K562 (cell line): Measurements from ENCODE around the gene AGAP1. TPM values are rescaled to one million over a fixed set of nuclear protein-coding genes. Genes with fewer than 3 reads are reported as not detected.

Experiments
- ATAC-seq: fragments of 200-7000 bp; cut with Tn5 transposase; 3 replicates; pipeline ENCODE4 v1.9.1; 2020; ENCODE audit warnings: moderate library complexity
- BruUV-seq: library from RNA; stranded (reverse); fragments of 400-500 nt; replicated peaks from 2 replicates; lab custom pipeline; 2021; lab: Mats Ljungman, UMichigan
- CTCF ChIA-PET: fragments of 300-600 bp; formaldehyde crosslinking; extraction: SDS; loops from one replicate; lab custom pipeline; 2021; ENCODE audit warnings: low intra/inter-chr PET ratio; lab: Yijun Ruan, JAX
- POLR2A ChIA-PET: fragments of 300-600, 350-650 bp; sonication (Branson Sonifier 250); formaldehyde crosslinking; extraction: SDS; loops from one replicate; lab custom pipeline; 2021; ENCODE audit warnings: antibody characterized with exemption, inconsistent platforms; lab: Yijun Ruan, JAX
- DNase-seq, 4 experiments: peaks; one replicate each; pipeline versions ENCODE4 v3.0.0 to v3.0.0-alpha.2; 2011 to 2018; ENCODE audit warnings: low spot score in 3 of 4, mixed read lengths in 3 of 4; ENCODE audit errors: extremely low read depth in 1 of 4
- FAIRE-seq: peaks from 2 replicates; lab custom pipeline; 2011; peaks lifted over from hg19 to GRCh38; lab: Jason Lieb, UNC
- H2AFZ ChIP-seq: 2 replicates; pipeline ENCODE4 v1.6.0; 2011; ENCODE audit warnings: low read depth, low read length, control low read depth, inconsistent platforms
- H3K27ac ChIP-seq: fragments of 200-600 bp; 3 replicates; pipeline ENCODE4 v1.8.0; 2011; ENCODE audit warnings: low read depth, mild to moderate bottlenecking, control low read depth, inconsistent platforms, low read length, moderate library complexity, mixed read lengths; ENCODE audit errors: extremely low read depth
- H3K27me3 ChIP-seq, 2 experiments: fragments of 300-600 bp in 1 of 2; 2 replicates in 1 of 2; 3 replicates in 1 of 2; pipeline versions ENCODE4 v1.6.0 to v1.8.0; 2011; ENCODE audit warnings: inconsistent platforms in 2 of 2, low read length in 2 of 2, mild to moderate bottlenecking in 1 of 2, mixed read lengths in 1 of 2, moderate library complexity in 1 of 2; ENCODE audit not compliant: control insufficient read depth in 2 of 2, insufficient read depth in 2 of 2
- H3K36me3 ChIP-seq: fragments of 300-600 bp; 3 replicates; pipeline ENCODE4 v1.8.0; 2011; ENCODE audit warnings: mild to moderate bottlenecking, low read length, inconsistent platforms; ENCODE audit not compliant: control insufficient read depth, insufficient read depth
- H3K4me1 ChIP-seq, 2 experiments: fragments of 200-600 bp in 1 of 2; replicated peaks in 1 of 2; 2 replicates in 1 of 2; 3 replicates in 1 of 2; pipeline versions ENCODE4 v1.5.1 to v1.8.0; 2011; ENCODE audit warnings: inconsistent platforms in 2 of 2, low read length in 2 of 2, mild to moderate bottlenecking in 1 of 2, mixed read lengths in 1 of 2, moderate library complexity in 1 of 2; ENCODE audit not compliant: control insufficient read depth in 2 of 2, insufficient read depth in 2 of 2
- H3K4me2 ChIP-seq: 2 replicates; pipeline ENCODE4 v1.6.1; 2011; ENCODE audit warnings: low read length, control low read depth, inconsistent platforms, mixed read lengths; ENCODE audit not compliant: insufficient read depth
- H3K4me3 ChIP-seq: fragments of 200-600 bp; sonication (generic), shearing (Covaris generic); 2 replicates; pipeline ENCODE4 v1.5.1; 2016; ENCODE audit warnings: control low read depth, inconsistent platforms
- H3K79me2 ChIP-seq: fragments of 200-600 bp; 3 replicates; pipeline ENCODE4 v1.8.0; 2011; ENCODE audit warnings: low read length, inconsistent platforms; ENCODE audit not compliant: control insufficient read depth, insufficient read depth
- H3K9ac ChIP-seq, 2 experiments: 2 replicates each; pipeline versions ENCODE4 v1.6.0 to v1.6.1; 2011; ENCODE audit warnings: low read depth in 2 of 2, low read length in 2 of 2, control low read depth in 1 of 2, inconsistent platforms in 1 of 2, mild to moderate bottlenecking in 1 of 2, mixed read lengths in 1 of 2; ENCODE audit not compliant: insufficient read depth in 1 of 2
- H3K9me1 ChIP-seq: one replicate; pipeline ENCODE4 v1.6.0; 2011; ENCODE audit warnings: inconsistent platforms, mild to moderate bottlenecking, low read length, moderate library complexity; ENCODE audit not compliant: control insufficient read depth, insufficient read depth
- H3K9me3 ChIP-seq: replicated peaks from 2 replicates; pipeline ENCODE4 v1.5.1; 2011; ENCODE audit warnings: low read depth, low read length, inconsistent platforms; ENCODE audit not compliant: control insufficient read depth, insufficient read depth
- H4K20me1 ChIP-seq: replicated peaks from 2 replicates; pipeline ENCODE4 v1.6.1; 2011; ENCODE audit warnings: low read length, inconsistent platforms, mixed read lengths; ENCODE audit not compliant: control insufficient read depth, insufficient read depth
- NONO ChIP-seq, 2 experiments: fragments of 200-400 bp in 1 of 2; fragments of 450-650 bp in 1 of 2; formaldehyde crosslinking in 1 of 2; IDR thresholded peaks; 2 replicates each; pipeline ENCODE4 v1.6.1; 2017; ENCODE audit warnings: low read depth in 2 of 2, mild to moderate bottlenecking in 2 of 2, moderate library complexity in 2 of 2, low read length in 1 of 2
- OTX1 ChIP-seq: fragments of 450-650 bp; formaldehyde crosslinking; IDR thresholded peaks from 2 replicates; pipeline ENCODE4 v1.4.0; 2022; ENCODE audit warnings: mild to moderate bottlenecking
- PHF8 ChIP-seq: fragments of 200-600 bp; sonication (generic); IDR thresholded peaks from 2 replicates; pipeline ENCODE4 v1.6.1; 2012; ENCODE audit warnings: mixed run types, mild to moderate bottlenecking, inconsistent platforms, low read length, moderate library complexity, borderline replicate concordance
- SIRT6 ChIP-seq: IDR thresholded peaks from one replicate; pipeline ENCODE4 v1.6.1; 2012; ENCODE audit warnings: low read depth, mild to moderate bottlenecking, control low read depth, inconsistent platforms, low read length, moderate library complexity
- SMARCE1 ChIP-seq: fragments of 450-650 bp; IDR thresholded peaks from 2 replicates; pipeline ENCODE4 v1.7.1; 2016; ENCODE audit warnings: mild to moderate bottlenecking
- STAG1 ChIP-seq: sonication (generic); formaldehyde crosslinking; IDR thresholded peaks from 2 replicates; pipeline ENCODE4 v1.5.0; 2020; ENCODE audit warnings: missing genetic modification reagents, borderline replicate concordance
- TARDBP ChIP-seq: fragments of 450-650 bp; IDR thresholded peaks from 2 replicates; pipeline ENCODE4 v1.6.1; 2016
- TBP ChIP-seq: optimal IDR thresholded peaks from 2 replicates; pipeline ENCODE3; 2011; ENCODE audit warnings: low read depth, low read length, improper control_type of control experiment
- ZNF124 ChIP-seq: sonication (generic); formaldehyde crosslinking; IDR thresholded peaks from 2 replicates; pipeline ENCODE4 v1.8.1; 2022; ENCODE audit warnings: missing genetic modification reagents
- ZNF174 ChIP-seq: fragments of 250-450 bp; sonication (Bioruptor Pico); IDR thresholded peaks from 2 replicates; pipeline ENCODE4 v1.4.0; 2020; ENCODE audit warnings: mild to moderate bottlenecking
- ZNF232 ChIP-seq: sonication (generic); formaldehyde crosslinking; IDR thresholded peaks from 2 replicates; pipeline ENCODE4 v1.8.0; 2022; ENCODE audit warnings: mild to moderate bottlenecking, missing genetic modification reagents
- ZNF76 ChIP-seq: fragments of 250-450 bp; sonication (Bioruptor Pico); IDR thresholded peaks from 2 replicates; pipeline ENCODE4 v1.4.0; 2020; ENCODE audit warnings: mild to moderate bottlenecking, moderate library complexity, borderline replicate concordance
- ZNF785 ChIP-seq: fragments of 250-450 bp; sonication (Bioruptor Pico); IDR thresholded peaks from 2 replicates; pipeline ENCODE4 v1.4.0; 2020; ENCODE audit warnings: mild to moderate bottlenecking
- WGBS: fragments of 100-300 bp; shearing (Covaris generic); methylation state at CpG from one replicate; pipeline ENCODE4 v1.1.6; 2016; ENCODE audit warnings: low coverage, mixed read lengths; ENCODE audit not compliant: insufficient coverage; ENCODE audit errors: missing lambda C conversion rate; 5-methylcytosine and 5-hydroxymethylcytosine counted together
- in situ Hi-C: fragments of 300-500 bp; cut with MboI; formaldehyde crosslinking; loops from 4 replicates; pipeline ENCODE4 v1.15.0; 2018; ENCODE audit warnings: inconsistent platforms, mixed read lengths
- intact Hi-C: fragments of 100-400 bp; cut with micrococcal nuclease; formaldehyde crosslinking; loops from 2 replicates; pipeline ENCODE4 v1.14.2; 2022
- polyA plus RNA-seq, 8 experiments: library from polyadenylated mRNA; depleted of rRNA in 4 of 8; stranded (reverse) in 5 of 8; unstranded in 3 of 8; fragments of >200 nt; fragmentation: Nextera tagmentation in 2 of 8; fragmentation: Illumina TruSeq in 1 of 8; extraction: Ambion mirVana in 2 of 8; extraction: Trizol in 1 of 8; gene quantifications; 2 replicates each; pipeline versions ENCODE4 v1.2.1 to v1.2.3, GENCODE V29; 2011 to 2014; ENCODE audit warnings: inconsistent platforms in 1 of 8, missing spikeins in 1 of 8
- total RNA-seq, 7 experiments: library from RNA; depleted of rRNA in 6 of 7; stranded (reverse); fragments of >200 nt in 6 of 7; fragmentation: Illumina TruSeq in 2 of 7; extraction: Trizol in 2 of 7; gene quantifications; 2 replicates each; pipeline versions ENCODE4 v1.2.1 to v1.2.3, GENCODE V29; 2011 to 2021; ENCODE audit warnings: low replicate concordance in 1 of 7
- TF ChIP-seq, protein P1 (sequence below): fragments of 450-650 bp; IDR thresholded peaks from 2 replicates; pipeline ENCODE4 v1.6.1; 2016; ENCODE audit warnings: low read depth
- TF ChIP-seq, protein P2 (sequence below): fragments of 250-450 bp; sonication (Bioruptor Pico); IDR thresholded peaks from 2 replicates; pipeline ENCODE4 v1.5.0; 2021

AGAP1 gene
- total and polyA plus RNA-seq, 9 of the 15 experiments (the other 6 are each of a cell fraction or from before 2014, with no cell fraction given): 1.3 to 24.0 (median 10.6) TPM

DNA sequence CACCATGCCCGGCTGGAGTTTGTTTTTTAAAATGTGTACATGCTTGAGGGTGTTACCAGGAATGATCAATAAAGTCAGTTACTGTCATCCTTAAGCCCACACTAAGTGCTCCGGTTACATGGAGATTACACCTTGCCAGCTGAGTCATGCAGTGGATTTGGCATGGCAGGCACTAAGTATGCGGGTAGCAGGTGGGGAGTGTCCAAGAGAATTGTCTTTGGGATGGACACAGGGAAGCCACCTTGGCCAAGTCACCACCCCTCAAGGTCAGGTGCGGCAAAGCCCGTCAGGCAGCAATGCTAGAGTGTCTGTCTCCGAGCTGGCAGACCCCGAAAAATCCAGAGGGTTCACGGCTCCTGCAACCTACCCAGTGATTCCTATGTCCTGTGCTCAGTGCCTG lies 619.6 kb downstream of the AGAP1 start:
- no peaks in the 10 kb centered on the region for H3K36me3 ChIP-seq
- no peaks in the 10 kb centered on the region for H3K79me2 ChIP-seq
- no TSS peak for BruUV-seq
- no peak overlapping the region for H2AFZ ChIP-seq
- H3K9ac ChIP-seq: no peak overlapping the region
- in situ Hi-C loops (no loop called here), intact Hi-C loops (no loop called here)
- WGBS: 63% methylated on average over 5 of the region's 8 CpGs
- no peaks in the 10 kb centered on the region for H3K4me1 ChIP-seq
- no peaks in the 10 kb centered on the region for H4K20me1 ChIP-seq
- no peak for ATAC-seq
- no peak overlapping the region for H3K4me2 ChIP-seq
- no peaks in the 10 kb centered on the region for H3K9me1 ChIP-seq
- no peak for DNase-seq
- CTCF ChIA-PET: no interaction called here
- no peak overlapping the region for H3K27ac ChIP-seq
- POLR2A ChIA-PET: interaction anchor here (0.6 kb wide), 1 partner anchor 19 kb away, joined by 3 read pairs; no protein-coding TSS in a partner anchor
- no peaks in the 10 kb centered on the region for H3K9me3 ChIP-seq
- H3K4me3 ChIP-seq: no peak overlapping the region
- H3K27me3 ChIP-seq: no peaks in the 10 kb centered on the region
- no peak for FAIRE-seq
- no peak for TF ChIP-seq TARDBP
- TF ChIP-seq ZNF785 (CRISPR knock-in tag): no peak
- TF ChIP-seq ZNF174 (CRISPR knock-in tag): no peak
- no peak for TF ChIP-seq SIRT6
- TF ChIP-seq, protein P1, sequence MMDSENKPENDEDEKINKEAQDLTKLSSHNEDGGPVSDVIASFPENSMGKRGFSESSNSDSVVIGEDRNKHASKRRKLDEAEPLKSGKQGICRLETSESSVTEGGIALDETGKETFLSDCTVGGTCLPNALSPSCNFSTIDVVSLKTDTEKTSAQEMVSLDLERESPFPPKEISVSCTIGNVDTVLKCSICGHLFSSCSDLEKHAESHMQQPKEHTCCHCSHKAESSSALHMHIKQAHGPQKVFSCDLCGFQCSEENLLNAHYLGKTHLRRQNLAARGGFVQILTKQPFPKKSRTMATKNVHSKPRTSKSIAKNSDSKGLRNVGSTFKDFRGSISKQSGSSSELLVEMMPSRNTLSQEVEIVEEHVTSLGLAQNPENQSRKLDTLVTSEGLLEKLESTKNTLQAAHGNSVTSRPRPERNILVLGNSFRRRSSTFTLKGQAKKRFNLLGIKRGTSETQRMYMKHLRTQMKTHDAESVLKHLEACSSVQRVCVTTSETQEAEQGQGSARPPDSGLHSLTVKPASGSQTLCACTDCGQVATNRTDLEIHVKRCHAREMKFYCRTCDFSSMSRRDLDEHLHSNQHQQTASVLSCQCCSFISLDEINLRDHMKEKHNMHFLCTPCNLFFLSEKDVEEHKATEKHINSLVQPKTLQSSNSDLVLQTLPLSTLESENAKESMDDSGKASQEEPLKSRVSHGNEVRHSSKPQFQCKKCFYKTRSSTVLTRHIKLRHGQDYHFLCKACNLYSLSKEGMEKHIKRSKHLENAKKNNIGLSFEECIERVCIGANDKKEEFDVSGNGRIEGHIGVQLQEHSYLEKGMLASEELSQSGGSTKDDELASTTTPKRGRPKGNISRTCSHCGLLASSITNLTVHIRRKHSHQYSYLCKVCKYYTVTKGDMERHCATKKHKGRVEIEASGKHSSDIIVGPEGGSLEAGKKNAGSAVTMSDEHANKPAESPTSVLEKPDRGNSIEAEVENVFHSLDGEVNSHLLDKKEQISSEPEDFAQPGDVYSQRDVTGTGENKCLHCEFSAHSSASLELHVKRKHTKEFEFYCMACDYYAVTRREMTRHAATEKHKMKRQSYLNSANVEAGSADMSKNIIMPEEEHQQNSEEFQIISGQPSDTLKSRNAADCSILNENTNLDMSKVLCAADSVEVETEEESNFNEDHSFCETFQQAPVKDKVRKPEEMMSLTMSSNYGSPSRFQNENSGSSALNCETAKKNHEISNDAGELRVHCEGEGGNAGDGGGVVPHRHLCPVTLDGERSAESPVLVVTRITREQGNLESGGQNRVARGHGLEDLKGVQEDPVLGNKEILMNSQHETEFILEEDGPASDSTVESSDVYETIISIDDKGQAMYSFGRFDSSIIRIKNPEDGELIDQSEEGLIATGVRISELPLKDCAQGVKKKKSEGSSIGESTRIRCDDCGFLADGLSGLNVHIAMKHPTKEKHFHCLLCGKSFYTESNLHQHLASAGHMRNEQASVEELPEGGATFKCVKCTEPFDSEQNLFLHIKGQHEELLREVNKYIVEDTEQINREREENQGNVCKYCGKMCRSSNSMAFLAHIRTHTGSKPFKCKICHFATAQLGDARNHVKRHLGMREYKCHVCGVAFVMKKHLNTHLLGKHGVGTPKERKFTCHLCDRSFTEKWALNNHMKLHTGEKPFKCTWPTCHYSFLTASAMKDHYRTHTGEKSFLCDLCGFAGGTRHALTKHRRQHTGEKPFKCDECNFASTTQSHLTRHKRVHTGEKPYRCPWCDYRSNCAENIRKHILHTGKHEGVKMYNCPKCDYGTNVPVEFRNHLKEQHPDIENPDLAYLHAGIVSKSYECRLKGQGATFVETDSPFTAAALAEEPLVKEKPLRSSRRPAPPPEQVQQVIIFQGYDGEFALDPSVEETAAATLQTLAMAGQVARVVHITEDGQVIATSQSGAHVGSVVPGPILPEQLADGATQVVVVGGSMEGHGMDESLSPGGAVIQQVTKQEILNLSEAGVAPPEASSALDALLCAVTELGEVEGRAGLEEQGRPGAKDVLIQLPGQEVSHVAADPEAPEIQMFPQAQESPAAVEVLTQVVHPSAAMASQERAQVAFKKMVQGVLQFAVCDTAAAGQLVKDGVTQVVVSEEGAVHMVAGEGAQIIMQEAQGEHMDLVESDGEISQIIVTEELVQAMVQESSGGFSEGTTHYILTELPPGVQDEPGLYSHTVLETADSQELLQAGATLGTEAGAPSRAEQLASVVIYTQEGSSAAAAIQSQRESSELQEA: no peak
- no peak for TF ChIP-seq ZNF232
- no peak for TF ChIP-seq SMARCE1
- no peak for TF ChIP-seq OTX1 (CRISPR knock-in tag)
- TF ChIP-seq PHF8: no peak
- TF ChIP-seq STAG1 (CRISPR knock-in tag): no peak
- TF ChIP-seq ZNF76 (CRISPR knock-in tag): no peak
- TF ChIP-seq ZNF124 (CRISPR knock-in tag): no peak
- no peak for TF ChIP-seq NONO (IDR thresholded peaks at IDR 0.05; ENCODE audit: low read depth in 2 of 2, low read length in 1 of 2)
- TF ChIP-seq TBP: no peak
- TF ChIP-seq, protein P2, sequence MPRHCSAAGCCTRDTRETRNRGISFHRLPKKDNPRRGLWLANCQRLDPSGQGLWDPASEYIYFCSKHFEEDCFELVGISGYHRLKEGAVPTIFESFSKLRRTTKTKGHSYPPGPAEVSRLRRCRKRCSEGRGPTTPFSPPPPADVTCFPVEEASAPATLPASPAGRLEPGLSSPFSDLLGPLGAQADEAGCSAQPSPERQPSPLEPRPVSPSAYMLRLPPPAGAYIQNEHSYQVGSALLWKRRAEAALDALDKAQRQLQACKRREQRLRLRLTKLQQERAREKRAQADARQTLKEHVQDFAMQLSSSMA: no peak
